Spleen (tissue), 11 donors: ENCODE data around the gene KIF17. TPM values are rescaled to one million over a fixed set of nuclear protein-coding genes. Genes with fewer than 3 reads are reported as not detected.

Source experiments
- DNase-seq: peaks from one replicate; pipeline ENCODE4 v3.0.0-alpha.2; 2020
- H3K27ac ChIP-seq, 8 donors: fragments of 200-600 bp; sonication (generic) in 7 of 8; 1 replicate in 4 of 8; 2 replicates in 4 of 8; pipeline versions ENCODE4 v1.5.0 to v1.8.0; 2016 to 2021; ENCODE audit warnings: inconsistent platforms in 4 of 8, mild to moderate bottlenecking in 4 of 8, moderate library complexity in 1 of 8
- H3K27me3 ChIP-seq, 7 donors: fragments of 200-600 bp; sonication (generic) in 6 of 7; replicated peaks in 1 of 7; 1 replicate in 4 of 7; 2 replicates in 3 of 7; pipeline versions ENCODE4 v1.5.0 to v1.8.0; 2016 to 2021; ENCODE audit warnings: inconsistent platforms in 3 of 7, mild to moderate bottlenecking in 1 of 7
- H3K36me3 ChIP-seq, 6 donors: fragments of 200-600 bp; sonication (generic) in 5 of 6; 1 replicate in 4 of 6; 2 replicates in 2 of 6; pipeline versions ENCODE4 v1.5.0 to v1.8.0; 2016 to 2021; ENCODE audit warnings: inconsistent platforms in 2 of 6
- H3K4me1 ChIP-seq, 6 donors: fragments of 200-600 bp; sonication (generic) in 5 of 6; 1 replicate in 3 of 6; 2 replicates in 3 of 6; pipeline versions ENCODE4 v1.5.0 to v1.8.0; 2016 to 2021; ENCODE audit warnings: inconsistent platforms in 3 of 6
- H3K4me3 ChIP-seq, 8 donors: fragments of 200-600 bp; sonication (generic) in 7 of 8; 1 replicate in 4 of 8; 2 replicates in 4 of 8; pipeline versions ENCODE4 v1.5.0 to v1.8.0; 2016 to 2021; ENCODE audit warnings: inconsistent platforms in 4 of 8, mild to moderate bottlenecking in 4 of 8, moderate library complexity in 2 of 8
- H3K9me3 ChIP-seq, 8 donors: fragments of 200-600 bp; sonication (generic) in 7 of 8; 1 replicate in 4 of 8; 2 replicates in 4 of 8; pipeline versions ENCODE4 v1.5.0 to v1.8.0; 2016 to 2021; ENCODE audit warnings: inconsistent platforms in 4 of 8
- CTCF ChIP-seq, 11 experiments: fragments of 200-600 bp in 7 of 11; fragments of 450-650 bp in 4 of 11; sonication (generic) in 4 of 11; IDR thresholded peaks in 8 of 11; conservative IDR thresholded peaks in 3 of 11; 1 replicate in 7 of 11; 2 replicates in 4 of 11; pipeline versions ENCODE4 v1.4.0 to v1.8.0; 2016 to 2021; ENCODE audit warnings: antibody characterized with exemption in 11 of 11, inconsistent platforms in 4 of 11, mild to moderate bottlenecking in 1 of 11
- POLR2A ChIP-seq, 3 donors: fragments of 450-650 bp; IDR thresholded peaks; one replicate each; pipeline ENCODE4 v1.5.1; 2017; ENCODE audit warnings: antibody characterized with exemption in 3 of 3, mild to moderate bottlenecking in 1 of 3
- POLR2AphosphoS5 ChIP-seq, 3 donors: sonication (generic); formaldehyde crosslinking; IDR thresholded peaks; one replicate each; pipeline ENCODE4 v1.5.1; 2017; ENCODE audit warnings: antibody characterized with exemption in 3 of 3
- WGBS, 5 donors: extraction: QIAGEN DNeasy Blood & Tissue Kit in 3 of 5; methylation state at CpG; one replicate each; pipeline versions ENCODE4 v1.1.5 to v1.1.7; 2013 to 2018; 5-methylcytosine and 5-hydroxymethylcytosine counted together
- intact Hi-C: fragments of 100-400 bp; cut with DNase I; formaldehyde crosslinking; loops from one replicate; pipeline ENCODE4 v1.15.0; 2023; ENCODE audit warnings: low total_unique reads
- polyA plus RNA-seq, 3 donors: library from polyadenylated mRNA; stranded (reverse); fragments of 200-250 nt; gene quantifications; one replicate each; pipeline ENCODE4 v1.2.1, GENCODE V29; 2013
- total RNA-seq, 7 donors: library from RNA; depleted of rRNA in 3 of 7; stranded (reverse); fragments of >200 nt in 3 of 7; fragmentation: NEBNext Ultra II Directional in 4 of 7; extraction: Animal tissue kit (Norgen Biotek cat#: 25700) in 4 of 7; gene quantifications; one replicate each; pipeline versions ENCODE4 v1.1.0 to v1.2.1, GENCODE V29; 2016 to 2021
- donor health status: healthy with polysubstance abuse.
- donor health status: DM: no; HTN: no; CAD: no; lungs with moderate emphysema.
- donor health status: DM: no; HTN: no; CAD: no.
- donor health status: Bipolar disorder and iron deficiency.
- donor health status: healthy.
- donor health status: DM: no; HTN: no; CAD: no.
- donor health status: DM: yes; HTN: yes; CAD: no.

Gene KIF17
- total and polyA plus RNA-seq, 10 donors: 8.3 to 82.2 (median 47.6) TPM

GRCh38 chr1:20634594-20635084 lies 83.2 kb downstream of the KIF17 start:
- no peak for TF ChIP-seq CTCF (IDR thresholded peaks at IDR 0.05 in 8 of 11, conservative IDR thresholded peaks at IDR 0.05 in 3 of 11)
- TF ChIP-seq POLR2A (IDR thresholded peaks at IDR 0.05): no peak
- TF ChIP-seq POLR2AphosphoS5 (IDR thresholded peaks at IDR 0.05): no peak
- Histone ChIP-seq H3K9me3 (no peaks in the 10 kb centered on the region), H3K4me1 (peaks cover 8 to 42% (median 19%) of the 10 kb centered on the region in 6 donors), H3K27me3 (no peaks in the 10 kb centered on the region), H3K36me3 (peaks cover 0 to 36% (median 20%) of the 10 kb centered on the region in 6 donors), H3K27ac (peak overlapping the region in 7 of 8 donors; percentile 92 to 99 (median 96)), H3K4me3 (peak overlapping the region; percentile 79 to 99 (median 96))
- DNase-seq: no peak
- WGBS, 5 donors: 6 to 22% (median 9%) methylated on average over 4 of the region's 4 CpGs
- intact Hi-C loops: loop anchor here (5.0 kb wide), 1 partner anchor 112 kb away; no protein-coding TSS in a partner anchor

DNA sequence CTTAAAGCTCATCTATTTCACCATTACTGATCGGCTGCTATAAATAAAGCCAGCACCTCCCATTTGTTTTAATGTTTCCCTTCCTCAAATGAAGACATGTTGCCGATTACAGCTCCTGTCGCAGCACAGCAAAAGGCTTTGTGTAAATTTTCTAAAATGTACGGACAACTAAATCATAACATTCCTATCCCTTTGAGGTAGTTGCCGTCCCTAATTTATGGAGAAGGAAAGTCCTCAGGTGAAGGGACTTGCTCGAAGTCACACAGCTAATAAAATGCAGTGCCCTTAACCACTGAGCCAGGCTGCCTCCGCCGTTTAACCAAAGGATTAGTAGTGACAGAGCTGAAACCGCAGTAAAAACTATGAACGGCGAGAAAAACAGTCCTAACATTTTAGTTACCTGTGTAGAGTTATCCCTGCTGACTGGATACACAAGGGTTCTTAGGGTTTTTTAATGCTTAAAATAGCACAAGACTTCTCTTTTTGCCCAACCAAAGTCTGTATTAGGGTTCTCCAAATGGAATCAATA lies 83.7 kb downstream of the KIF17 start:
- Histone ChIP-seq H3K27ac (peak overlapping the region in 7 of 8 donors; percentile 92 to 99 (median 96)), H3K36me3 (peaks cover 0 to 31% (median 19%) of the 10 kb centered on the region in 6 donors), H3K4me1 (peaks cover 8 to 41% (median 18%) of the 10 kb centered on the region in 6 donors), H3K9me3 (peaks cover 0 to 4% (median 0%) of the 10 kb centered on the region in 8 donors), H3K27me3 (no peaks in the 10 kb centered on the region), H3K4me3 (peak overlapping the region; percentile 79 to 99 (median 96))
- intact Hi-C loops: no loop called here
- DNase-seq: no peak
- 0 to 3% (median 2%) methylated on average over 11 of the region's 11 CpGs for WGBS, 5 donors
- TF ChIP-seq CTCF (IDR thresholded peaks at IDR 0.05 in 8 of 11, conservative IDR thresholded peaks at IDR 0.05 in 3 of 11): no peak
- TF ChIP-seq POLR2A (IDR thresholded peaks at IDR 0.05): no peak
- TF ChIP-seq POLR2AphosphoS5 (IDR thresholded peaks at IDR 0.05): no peak

GRCh38 chr1:20633190-20634064 lies 84.4 kb downstream of the KIF17 start, which contains the start of gene PINK1:
TSS of gene PINK1 (plus strand) at chr1:20633458. CDS start at chr1:20633549, 91 bp downstream.
- WGBS, 5 donors: 1 to 4% (median 1%) methylated on average over 42 to 93 of the region's 93 CpGs
- peaks cover 8 to 41% (median 18%) of the 10 kb centered on the region in 6 donors for H3K4me1 ChIP-seq
- intact Hi-C loops: no loop called here

More at GRCh38 chr1:20633190-20634064, 84.4 kb downstream of the KIF17 start, which contains the start of gene PINK1:
- H3K9me3 ChIP-seq: peaks cover 0 to 11% (median 0%) of the 10 kb centered on the region in 8 donors
- H3K27me3 ChIP-seq: no peaks in the 10 kb centered on the region
- H3K27ac ChIP-seq: peak within 1 kb of the TSS; percentile 90 to 99 (median 96)
- peak within 1 kb of the TSS; percentile 79 to 99 (median 96) for H3K4me3 ChIP-seq
- peak; percentile 96 for DNase-seq
- H3K36me3 ChIP-seq: peaks cover 0 to 24% (median 12%) of the 10 kb centered on the region in 6 donors
- peak; percentile 89 to 100 (median 99) for TF ChIP-seq CTCF (IDR thresholded peaks at IDR 0.05 in 8 of 11, conservative IDR thresholded peaks at IDR 0.05 in 3 of 11)
- peak; percentile 89 to 91 (median 90) for TF ChIP-seq POLR2AphosphoS5 (IDR thresholded peaks at IDR 0.05)
- peak in 2 of 3 donors; percentile 53 to 66 for TF ChIP-seq POLR2A (IDR thresholded peaks at IDR 0.05)
